ENCODE measurements around the gene EPHA6.
"Not testable (repeated sequence)": the region's sequence is repeated elsewhere in the genome, so short reads cannot be mapped to it uniquely, and the experiment has no call there.

The EPHA6 gene

GRCh38 chr3:97464035-97464434 lies 649.6 kb downstream of the EPHA6 start:
- DNase-seq (ENCODE audit: low spot score), result no peak

GRCh38 chr3:97470481-97470880 lies 656.1 kb downstream of the EPHA6 start:
- DNase-seq (ENCODE audit: low spot score), result no peak

GRCh38 chr3:97479740-97480139 lies 665.3 kb downstream of the EPHA6 start:
- no peak for DNase-seq (ENCODE audit: low spot score)

- not testable (repeated sequence) for DNase-seq (ENCODE audit: low spot score)
These were observed 666.4 kb downstream of the EPHA6 start for GRCh38 chr3:97480696-97481289.

- no peak for DNase-seq (ENCODE audit: low spot score)
These were observed 667.0 kb downstream of the EPHA6 start for GRCh38 chr3:97481416-97481815.

- DNase-seq (ENCODE audit: low spot score), result no peak
These were observed 670.8 kb downstream of the EPHA6 start for GRCh38 chr3:97485206-97485605.

GRCh38 chr3:97487587-97487986 lies 673.2 kb downstream of the EPHA6 start:
- DNase-seq (ENCODE audit: low spot score), result no peak

- DNase-seq (ENCODE audit: low spot score), result no peak
These were observed 674.3 kb downstream of the EPHA6 start for GRCh38 chr3:97488741-97489140.

GRCh38 chr3:97495896-97496295 lies 681.5 kb downstream of the EPHA6 start:
- DNase-seq (ENCODE audit: low spot score), result no peak

GRCh38 chr3:97497138-97497537 lies 682.7 kb downstream of the EPHA6 start:
- DNase-seq (ENCODE audit: low spot score), result no peak

GRCh38 chr3:97504463-97504862 lies 690.1 kb downstream of the EPHA6 start:
- DNase-seq (ENCODE audit: low spot score), result no peak

GRCh38 chr3:97510795-97511194 lies 696.4 kb downstream of the EPHA6 start:
- no peak for DNase-seq (ENCODE audit: low spot score)

- DNase-seq (ENCODE audit: low spot score), result no peak
These were observed 700.7 kb downstream of the EPHA6 start for GRCh38 chr3:97515076-97515475.

GRCh38 chr3:97530691-97531090 lies 716.3 kb downstream of the EPHA6 start:
- no peak for DNase-seq (ENCODE audit: low spot score)

- not testable (repeated sequence) for DNase-seq (ENCODE audit: low spot score)
These were observed 733.2 kb downstream of the EPHA6 start for GRCh38 chr3:97547573-97547972.

- DNase-seq (ENCODE audit: low spot score), result no peak
These were observed 736.0 kb downstream of the EPHA6 start for GRCh38 chr3:97550408-97550807.

GRCh38 chr3:97552186-97552585 lies 737.8 kb downstream of the EPHA6 start:
- no peak for DNase-seq (ENCODE audit: low spot score)

- no peak for DNase-seq (ENCODE audit: low spot score)
These were observed 761.3 kb downstream of the EPHA6 start for GRCh38 chr3:97575742-97576141.

- DNase-seq (ENCODE audit: low spot score), result no peak
These were observed 761.8 kb downstream of the EPHA6 start for GRCh38 chr3:97576221-97576620.

- DNase-seq (ENCODE audit: low spot score), result no peak
These were observed 765.0 kb downstream of the EPHA6 start for GRCh38 chr3:97579365-97579764.

GRCh38 chr3:97610626-97611025 lies 796.2 kb downstream of the EPHA6 start:
- DNase-seq (ENCODE audit: low spot score), result no peak

GRCh38 chr3:97612632-97613031 lies 798.2 kb downstream of the EPHA6 start:
- no peak for DNase-seq (ENCODE audit: low spot score)

GRCh38 chr3:97613139-97613538 lies 798.7 kb downstream of the EPHA6 start:
- DNase-seq (ENCODE audit: low spot score), result no peak

GRCh38 chr3:97620514-97620913 lies 806.1 kb downstream of the EPHA6 start:
- not testable (repeated sequence) for DNase-seq (ENCODE audit: low spot score)

- no peak for DNase-seq (ENCODE audit: low spot score)
These were observed 822.1 kb downstream of the EPHA6 start for GRCh38 chr3:97636465-97636864.
